ENCODE results near the gene VGLL3. TPM values are rescaled to one million over a fixed set of nuclear protein-coding genes. Genes with fewer than 3 reads are reported as not detected.

Gene VGLL3
- total RNA-seq, 1 experiment from 2014 or later, result 0.15 TPM

DNA sequence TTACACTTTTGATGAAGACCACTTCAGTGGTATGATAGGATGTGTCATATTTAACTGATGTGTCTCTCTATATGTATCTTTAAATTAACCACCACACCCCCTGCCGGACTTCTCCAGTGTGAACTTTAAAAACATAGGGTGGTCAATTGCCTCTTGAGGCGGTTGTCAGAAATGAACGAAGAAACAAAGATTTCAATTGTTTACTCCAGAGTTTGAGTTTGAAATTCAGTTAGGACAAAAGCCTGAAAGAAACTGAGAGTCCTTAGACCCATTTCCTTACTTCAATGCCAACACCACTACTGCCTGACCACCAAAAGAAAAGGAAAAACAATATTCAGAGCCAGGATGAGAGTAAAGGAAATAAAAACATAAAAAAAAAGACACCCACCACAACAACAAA, 40.2 kb downstream of the VGLL3 start:
- no peak for DNase-seq (ENCODE audit: low read depth, low spot score)
- BruUV-seq (replicated peaks), result no TSS peak
- Histone ChIP-seq H3K4me1 (ENCODE audit: control insufficient read depth, insufficient read depth, low read length) (no peaks in the 10 kb centered on the region), H3K27me3 (ENCODE audit: control insufficient read depth, insufficient read depth, low read length) (no peaks in the 10 kb centered on the region), H3K4me3 (ENCODE audit: low read depth in 2 of 2, low read length in 2 of 2) (no peak overlapping the region), H3K36me3 (ENCODE audit: control insufficient read depth, insufficient read depth, low read length) (no peaks in the 10 kb centered on the region), H3K9me3 (ENCODE audit: control insufficient read depth, insufficient read depth, low read depth, low read length) (no peaks in the 10 kb centered on the region), H3K27ac (ENCODE audit: low read length) (no peak overlapping the region)
- in situ Hi-C loops (cut with HindIII; ENCODE audit: low pct_unique_long_range_greater_than_20kb, low sequenced_read_pairs) (no loop called here), intact Hi-C loops (cut with micrococcal nuclease; ENCODE audit: unreplicated experiment) (no loop called here)
- ATAC-seq, result no peak
- POLR2A ChIA-PET, result no interaction called here
- CTCF ChIA-PET, result no interaction called here
- TF ChIP-seq POLR2AphosphoS5 (IDR thresholded peaks at IDR 0.05; ENCODE audit: low read depth, low read length) (no peak), CTCF (IDR thresholded peaks at IDR 0.05) (no peak), SIN3A (IDR thresholded peaks at IDR 0.05; ENCODE audit: borderline replicate concordance, insufficient read depth, low read depth, low read length) (no peak), TCF7L2 (IDR thresholded peaks at IDR 0.05; ENCODE audit: low read depth, low read length) (no peak)
- TF ChIP-seq, protein P1, sequence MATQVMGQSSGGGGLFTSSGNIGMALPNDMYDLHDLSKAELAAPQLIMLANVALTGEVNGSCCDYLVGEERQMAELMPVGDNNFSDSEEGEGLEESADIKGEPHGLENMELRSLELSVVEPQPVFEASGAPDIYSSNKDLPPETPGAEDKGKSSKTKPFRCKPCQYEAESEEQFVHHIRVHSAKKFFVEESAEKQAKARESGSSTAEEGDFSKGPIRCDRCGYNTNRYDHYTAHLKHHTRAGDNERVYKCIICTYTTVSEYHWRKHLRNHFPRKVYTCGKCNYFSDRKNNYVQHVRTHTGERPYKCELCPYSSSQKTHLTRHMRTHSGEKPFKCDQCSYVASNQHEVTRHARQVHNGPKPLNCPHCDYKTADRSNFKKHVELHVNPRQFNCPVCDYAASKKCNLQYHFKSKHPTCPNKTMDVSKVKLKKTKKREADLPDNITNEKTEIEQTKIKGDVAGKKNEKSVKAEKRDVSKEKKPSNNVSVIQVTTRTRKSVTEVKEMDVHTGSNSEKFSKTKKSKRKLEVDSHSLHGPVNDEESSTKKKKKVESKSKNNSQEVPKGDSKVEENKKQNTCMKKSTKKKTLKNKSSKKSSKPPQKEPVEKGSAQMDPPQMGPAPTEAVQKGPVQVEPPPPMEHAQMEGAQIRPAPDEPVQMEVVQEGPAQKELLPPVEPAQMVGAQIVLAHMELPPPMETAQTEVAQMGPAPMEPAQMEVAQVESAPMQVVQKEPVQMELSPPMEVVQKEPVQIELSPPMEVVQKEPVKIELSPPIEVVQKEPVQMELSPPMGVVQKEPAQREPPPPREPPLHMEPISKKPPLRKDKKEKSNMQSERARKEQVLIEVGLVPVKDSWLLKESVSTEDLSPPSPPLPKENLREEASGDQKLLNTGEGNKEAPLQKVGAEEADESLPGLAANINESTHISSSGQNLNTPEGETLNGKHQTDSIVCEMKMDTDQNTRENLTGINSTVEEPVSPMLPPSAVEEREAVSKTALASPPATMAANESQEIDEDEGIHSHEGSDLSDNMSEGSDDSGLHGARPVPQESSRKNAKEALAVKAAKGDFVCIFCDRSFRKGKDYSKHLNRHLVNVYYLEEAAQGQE (IDR thresholded peaks at IDR 0.05; ENCODE audit: insufficient read depth in 1 of 2, low read depth in 2 of 2, low read length in 1 of 2), result no peak

DNA sequence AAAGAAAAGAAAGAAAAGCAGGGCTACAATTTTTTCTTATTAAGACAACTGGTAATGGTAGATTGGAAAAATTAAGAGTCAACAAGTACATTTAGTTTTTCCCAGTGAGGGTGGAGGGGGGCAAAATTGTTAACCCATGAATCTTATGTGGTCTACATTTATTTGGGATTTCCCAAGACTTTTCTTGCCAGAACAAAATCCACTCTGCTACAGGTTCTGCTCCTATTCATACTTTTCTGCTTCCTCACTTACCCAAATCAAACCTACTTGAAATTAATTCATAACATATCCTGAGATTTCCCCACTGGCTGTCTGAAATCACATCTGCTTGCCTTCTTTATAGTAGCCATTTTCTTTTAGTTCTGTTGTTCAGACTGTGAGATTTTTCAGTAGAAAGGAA, 41.1 kb downstream of the VGLL3 start:
- intact Hi-C loops (cut with micrococcal nuclease; ENCODE audit: unreplicated experiment) (no loop called here), in situ Hi-C loops (cut with HindIII; ENCODE audit: low pct_unique_long_range_greater_than_20kb, low sequenced_read_pairs) (no loop called here)
- POLR2A ChIA-PET, result no interaction called here
- Histone ChIP-seq H3K4me1 (ENCODE audit: control insufficient read depth, insufficient read depth, low read length) (no peaks in the 10 kb centered on the region), H3K27ac (ENCODE audit: low read length) (no peak overlapping the region), H3K4me3 (ENCODE audit: low read depth in 2 of 2, low read length in 2 of 2) (no peak overlapping the region), H3K36me3 (ENCODE audit: control insufficient read depth, insufficient read depth, low read length) (no peaks in the 10 kb centered on the region), H3K27me3 (ENCODE audit: control insufficient read depth, insufficient read depth, low read length) (no peaks in the 10 kb centered on the region), H3K9me3 (ENCODE audit: control insufficient read depth, insufficient read depth, low read depth, low read length) (no peaks in the 10 kb centered on the region)
- no peak for ATAC-seq
- BruUV-seq (replicated peaks), result no TSS peak
- CTCF ChIA-PET, result no interaction called here
- TF ChIP-seq, protein P1 (IDR thresholded peaks at IDR 0.05; ENCODE audit: insufficient read depth in 1 of 2, low read depth in 2 of 2, low read length in 1 of 2), result no peak
- no peak for TF ChIP-seq POLR2AphosphoS5 (IDR thresholded peaks at IDR 0.05; ENCODE audit: low read depth, low read length)
- TF ChIP-seq SIN3A (IDR thresholded peaks at IDR 0.05; ENCODE audit: borderline replicate concordance, insufficient read depth, low read depth, low read length), result no peak
- TF ChIP-seq TCF7L2 (IDR thresholded peaks at IDR 0.05; ENCODE audit: low read depth, low read length), result no peak
- TF ChIP-seq CTCF (IDR thresholded peaks at IDR 0.05), result no peak
- no peak for DNase-seq (ENCODE audit: low read depth, low spot score)
